ENCODE measurements around the gene XRCC3. TPM values are rescaled to one million over a fixed set of nuclear protein-coding genes. Genes with fewer than 3 reads are reported as not detected.

The XRCC3 gene
- total RNA-seq, 1 donor from 2014 or later: 35.2 TPM

DNA sequence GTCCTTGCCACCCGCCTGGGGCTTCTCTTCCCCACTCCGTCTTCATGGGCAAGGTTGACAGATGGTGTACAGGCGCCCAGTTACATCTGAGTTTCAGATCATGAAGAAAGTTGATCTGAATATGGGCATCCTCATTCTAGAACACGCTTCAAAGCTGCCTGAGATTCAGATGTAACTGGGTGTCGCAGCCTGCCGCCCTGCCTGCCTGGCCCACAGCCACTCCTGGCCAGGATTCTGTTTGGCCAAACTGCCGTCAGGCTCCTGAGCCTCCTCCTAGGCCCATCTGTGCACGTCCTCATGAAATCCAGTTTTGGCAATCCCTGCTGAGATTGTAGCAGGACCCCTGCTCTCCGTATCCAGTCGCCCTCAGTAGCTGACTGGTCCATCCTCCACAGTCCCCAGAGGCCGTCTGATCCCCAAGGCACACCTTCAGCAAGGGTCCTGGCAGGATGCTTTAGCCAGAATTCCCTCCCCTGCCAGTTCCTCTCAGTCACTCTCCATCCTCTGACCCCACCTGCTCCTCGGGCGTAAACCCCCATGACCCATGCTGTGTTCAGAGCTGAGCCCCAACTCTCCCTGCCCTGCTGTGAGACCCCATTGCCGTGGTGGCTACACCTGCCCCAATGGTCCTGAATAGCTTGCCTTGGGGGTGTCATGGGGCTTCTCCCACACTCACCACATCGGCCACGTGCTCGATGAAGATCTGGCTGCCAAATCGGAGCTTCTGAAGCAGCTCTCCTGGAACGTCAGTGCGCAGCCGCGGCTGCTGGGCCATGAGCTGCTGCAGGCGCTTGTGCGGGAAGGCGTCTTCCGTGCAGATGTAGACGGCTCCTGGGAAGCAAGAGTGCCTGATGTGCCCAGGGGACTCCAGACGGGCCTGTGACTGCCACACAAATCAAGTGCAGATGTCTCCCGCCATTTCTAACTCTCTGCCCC, 12.5 kb downstream of the XRCC3 start:
- Mint-ChIP-seq H3K9me3 (no peaks in the 10 kb centered on the region), H3K4me3 (no peak overlapping the region), H3K4me1 (ENCODE audit: unreplicated experiment) (peaks cover 12% of the 10 kb centered on the region), H3K36me3 (peaks cover 6% of the 10 kb centered on the region), H3K27ac (no peak overlapping the region), H3K27me3 (no peaks in the 10 kb centered on the region)
- TF ChIP-seq, protein P1, sequence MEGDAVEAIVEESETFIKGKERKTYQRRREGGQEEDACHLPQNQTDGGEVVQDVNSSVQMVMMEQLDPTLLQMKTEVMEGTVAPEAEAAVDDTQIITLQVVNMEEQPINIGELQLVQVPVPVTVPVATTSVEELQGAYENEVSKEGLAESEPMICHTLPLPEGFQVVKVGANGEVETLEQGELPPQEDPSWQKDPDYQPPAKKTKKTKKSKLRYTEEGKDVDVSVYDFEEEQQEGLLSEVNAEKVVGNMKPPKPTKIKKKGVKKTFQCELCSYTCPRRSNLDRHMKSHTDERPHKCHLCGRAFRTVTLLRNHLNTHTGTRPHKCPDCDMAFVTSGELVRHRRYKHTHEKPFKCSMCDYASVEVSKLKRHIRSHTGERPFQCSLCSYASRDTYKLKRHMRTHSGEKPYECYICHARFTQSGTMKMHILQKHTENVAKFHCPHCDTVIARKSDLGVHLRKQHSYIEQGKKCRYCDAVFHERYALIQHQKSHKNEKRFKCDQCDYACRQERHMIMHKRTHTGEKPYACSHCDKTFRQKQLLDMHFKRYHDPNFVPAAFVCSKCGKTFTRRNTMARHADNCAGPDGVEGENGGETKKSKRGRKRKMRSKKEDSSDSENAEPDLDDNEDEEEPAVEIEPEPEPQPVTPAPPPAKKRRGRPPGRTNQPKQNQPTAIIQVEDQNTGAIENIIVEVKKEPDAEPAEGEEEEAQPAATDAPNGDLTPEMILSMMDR (conservative IDR thresholded peaks at IDR 0.05): no peak
- no peak for DNase-seq (ENCODE audit: extremely low spot score, unreplicated experiment)

DNA sequence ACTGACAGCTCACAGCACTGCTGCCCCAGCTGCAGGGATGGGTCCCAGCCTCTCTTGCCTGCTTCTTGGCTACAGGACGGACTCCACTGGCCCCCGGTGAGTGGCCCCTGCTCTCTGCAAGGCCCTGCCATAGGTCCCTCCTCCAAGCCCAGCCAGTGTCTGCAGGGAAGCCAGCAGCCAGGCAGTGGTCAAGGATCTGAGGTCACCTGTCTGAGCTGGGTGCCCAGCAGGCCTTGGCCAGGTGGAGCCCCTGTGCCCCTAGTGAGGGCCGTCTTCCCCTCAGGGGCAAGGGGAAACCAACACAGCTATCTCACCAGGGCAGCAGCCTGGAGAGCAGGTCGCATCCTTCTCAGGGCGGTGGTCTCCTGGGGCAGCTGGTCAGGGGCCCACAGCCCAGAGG, 13.2 kb downstream of the XRCC3 start:
- Mint-ChIP-seq H3K9me3 (no peaks in the 10 kb centered on the region), H3K27ac (peak overlapping the region; percentile 31), H3K27me3 (no peaks in the 10 kb centered on the region), H3K4me1 (ENCODE audit: unreplicated experiment) (peaks cover 16% of the 10 kb centered on the region), H3K4me3 (no peak overlapping the region), H3K36me3 (peaks cover 6% of the 10 kb centered on the region)
- no peak for DNase-seq (ENCODE audit: extremely low spot score, unreplicated experiment)
- TF ChIP-seq, protein P1 (conservative IDR thresholded peaks at IDR 0.05): no peak

- peaks cover 10% of the 10 kb centered on the region for H3K36me3 Mint-ChIP-seq
- H3K27me3 Mint-ChIP-seq: no peaks in the 10 kb centered on the region
- no peak overlapping the region for H3K27ac Mint-ChIP-seq
- DNase-seq (ENCODE audit: extremely low spot score, unreplicated experiment): no peak
- TF ChIP-seq, protein P1 (conservative IDR thresholded peaks at IDR 0.05): no peak
- no peaks in the 10 kb centered on the region for H3K9me3 Mint-ChIP-seq
- no peak overlapping the region for H3K4me3 Mint-ChIP-seq
- H3K4me1 Mint-ChIP-seq (ENCODE audit: unreplicated experiment): peaks cover 27% of the 10 kb centered on the region
Observed at GRCh38 chr14:103700753-103701490, 14.3 kb downstream of the XRCC3 start.

GRCh38 chr14:103699901-103700752, 15.1 kb downstream of the XRCC3 start:
- no peaks in the 10 kb centered on the region for H3K9me3 Mint-ChIP-seq
- H3K27ac Mint-ChIP-seq: no peak overlapping the region
- no peak overlapping the region for H3K4me3 Mint-ChIP-seq
- no peak for DNase-seq (ENCODE audit: extremely low spot score, unreplicated experiment)
- no peaks in the 10 kb centered on the region for H3K27me3 Mint-ChIP-seq
- peaks cover 10% of the 10 kb centered on the region for H3K36me3 Mint-ChIP-seq
- H3K4me1 Mint-ChIP-seq (ENCODE audit: unreplicated experiment): peaks cover 34% of the 10 kb centered on the region
- TF ChIP-seq, protein P1 (conservative IDR thresholded peaks at IDR 0.05): no peak

GRCh38 chr14:103699261-103699661, 16.0 kb downstream of the XRCC3 start:
- DNase-seq (ENCODE audit: extremely low spot score, unreplicated experiment): no peak
- H3K36me3 Mint-ChIP-seq: peaks cover 10% of the 10 kb centered on the region
- H3K4me1 Mint-ChIP-seq (ENCODE audit: unreplicated experiment): peaks cover 28% of the 10 kb centered on the region
- H3K9me3 Mint-ChIP-seq: no peaks in the 10 kb centered on the region
- H3K4me3 Mint-ChIP-seq: no peak overlapping the region
- TF ChIP-seq, protein P1 (conservative IDR thresholded peaks at IDR 0.05): no peak
- H3K27me3 Mint-ChIP-seq: no peaks in the 10 kb centered on the region
- H3K27ac Mint-ChIP-seq: peak overlapping the region; percentile 46
